HK-2 (cell line): ENCODE measurements around the gene NAT14.

Experiments
- DNase-seq: peaks from one replicate; pipeline ENCODE4 v3.0.0-alpha.2; 2018; ENCODE audit not compliant: unreplicated experiment

NAT14 gene

GRCh38 chr19:55535965-55536350, 51.0 kb downstream of the NAT14 start:
- DNase-seq = no peak

GRCh38 chr19:55536366-55536765, 51.4 kb downstream of the NAT14 start:
- no peak for DNase-seq
